A673 (cell line): Measurements from ENCODE around the gene PLCB4.

Experiments used
- EZH2 ChIP-seq: fragments of 200-600 bp; sonication (generic); IDR thresholded peaks from 2 replicates; pipeline ENCODE4 v1.6.1; 2017; ENCODE audit warnings: borderline replicate concordance, low read depth, mild to moderate bottlenecking, mixed read lengths, antibody characterized with exemption, low read length; ENCODE audit not compliant: poor library complexity, severe bottlenecking
- TF ChIP-seq, protein P1 (sequence below): fragments of 300-800, 200-600 bp; sonication (generic); conservative IDR thresholded peaks from 2 replicates; pipeline ENCODE4 v1.5.1; 2017; ENCODE audit warnings: low read depth, mild to moderate bottlenecking, antibody characterized with exemption, low read length, moderate library complexity, mixed read lengths

DNA sequence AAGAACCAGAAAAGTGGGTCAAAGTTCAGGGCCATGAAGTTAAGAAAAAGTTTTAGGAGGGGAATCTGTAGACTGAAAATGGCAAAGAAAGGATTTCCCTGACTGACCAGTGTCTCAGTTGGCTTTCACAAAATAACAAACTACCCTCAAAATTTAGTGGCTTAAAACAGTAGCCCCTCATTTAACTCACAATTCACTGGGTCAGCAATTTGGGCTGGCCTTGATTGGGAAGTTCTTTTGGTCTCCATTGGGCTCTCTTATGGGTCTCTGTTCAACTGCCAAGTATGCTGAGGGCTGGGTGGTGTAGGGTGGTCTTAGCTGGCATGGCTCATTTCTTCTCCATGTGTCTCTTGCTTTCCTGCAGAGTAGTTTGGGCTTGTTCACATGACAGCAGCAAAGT, 161.5 kb downstream of the PLCB4 start:
- TF ChIP-seq, protein P1, sequence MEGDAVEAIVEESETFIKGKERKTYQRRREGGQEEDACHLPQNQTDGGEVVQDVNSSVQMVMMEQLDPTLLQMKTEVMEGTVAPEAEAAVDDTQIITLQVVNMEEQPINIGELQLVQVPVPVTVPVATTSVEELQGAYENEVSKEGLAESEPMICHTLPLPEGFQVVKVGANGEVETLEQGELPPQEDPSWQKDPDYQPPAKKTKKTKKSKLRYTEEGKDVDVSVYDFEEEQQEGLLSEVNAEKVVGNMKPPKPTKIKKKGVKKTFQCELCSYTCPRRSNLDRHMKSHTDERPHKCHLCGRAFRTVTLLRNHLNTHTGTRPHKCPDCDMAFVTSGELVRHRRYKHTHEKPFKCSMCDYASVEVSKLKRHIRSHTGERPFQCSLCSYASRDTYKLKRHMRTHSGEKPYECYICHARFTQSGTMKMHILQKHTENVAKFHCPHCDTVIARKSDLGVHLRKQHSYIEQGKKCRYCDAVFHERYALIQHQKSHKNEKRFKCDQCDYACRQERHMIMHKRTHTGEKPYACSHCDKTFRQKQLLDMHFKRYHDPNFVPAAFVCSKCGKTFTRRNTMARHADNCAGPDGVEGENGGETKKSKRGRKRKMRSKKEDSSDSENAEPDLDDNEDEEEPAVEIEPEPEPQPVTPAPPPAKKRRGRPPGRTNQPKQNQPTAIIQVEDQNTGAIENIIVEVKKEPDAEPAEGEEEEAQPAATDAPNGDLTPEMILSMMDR: no peak
- no peak for TF ChIP-seq EZH2
